Measurements from ENCODE around the gene SLX4.

The SLX4 gene

DNA sequence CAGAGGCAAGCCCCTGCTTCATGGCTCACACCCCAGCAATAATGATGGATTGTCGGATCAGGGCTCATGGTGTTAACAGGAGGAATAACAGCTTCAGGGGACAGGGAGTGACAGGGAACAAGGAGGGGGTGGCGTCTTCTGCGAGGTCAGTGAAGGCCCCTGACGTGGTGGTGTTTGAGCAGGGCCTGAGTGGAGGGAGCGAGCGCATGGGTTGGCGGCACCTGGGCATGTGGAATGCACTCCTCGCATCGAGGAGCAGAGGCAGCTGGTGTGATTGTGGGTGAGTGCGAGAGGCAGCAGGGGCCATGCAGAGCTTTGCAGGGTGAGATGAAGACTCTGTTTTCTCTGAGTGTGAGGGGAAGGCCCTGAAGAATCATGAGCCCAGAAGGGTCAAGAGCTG, 77.3 kb downstream of the SLX4 start:
- no peak for DNase-seq (ENCODE audit: low read depth)
- H3K4me3 ChIP-seq (ENCODE audit: low read depth, low read length): no peak overlapping the region
- TF ChIP-seq, protein P1, sequence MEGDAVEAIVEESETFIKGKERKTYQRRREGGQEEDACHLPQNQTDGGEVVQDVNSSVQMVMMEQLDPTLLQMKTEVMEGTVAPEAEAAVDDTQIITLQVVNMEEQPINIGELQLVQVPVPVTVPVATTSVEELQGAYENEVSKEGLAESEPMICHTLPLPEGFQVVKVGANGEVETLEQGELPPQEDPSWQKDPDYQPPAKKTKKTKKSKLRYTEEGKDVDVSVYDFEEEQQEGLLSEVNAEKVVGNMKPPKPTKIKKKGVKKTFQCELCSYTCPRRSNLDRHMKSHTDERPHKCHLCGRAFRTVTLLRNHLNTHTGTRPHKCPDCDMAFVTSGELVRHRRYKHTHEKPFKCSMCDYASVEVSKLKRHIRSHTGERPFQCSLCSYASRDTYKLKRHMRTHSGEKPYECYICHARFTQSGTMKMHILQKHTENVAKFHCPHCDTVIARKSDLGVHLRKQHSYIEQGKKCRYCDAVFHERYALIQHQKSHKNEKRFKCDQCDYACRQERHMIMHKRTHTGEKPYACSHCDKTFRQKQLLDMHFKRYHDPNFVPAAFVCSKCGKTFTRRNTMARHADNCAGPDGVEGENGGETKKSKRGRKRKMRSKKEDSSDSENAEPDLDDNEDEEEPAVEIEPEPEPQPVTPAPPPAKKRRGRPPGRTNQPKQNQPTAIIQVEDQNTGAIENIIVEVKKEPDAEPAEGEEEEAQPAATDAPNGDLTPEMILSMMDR (IDR thresholded peaks at IDR 0.05; ENCODE audit: insufficient read depth, low read depth, low read length, missing control alignments): no peak

DNA sequence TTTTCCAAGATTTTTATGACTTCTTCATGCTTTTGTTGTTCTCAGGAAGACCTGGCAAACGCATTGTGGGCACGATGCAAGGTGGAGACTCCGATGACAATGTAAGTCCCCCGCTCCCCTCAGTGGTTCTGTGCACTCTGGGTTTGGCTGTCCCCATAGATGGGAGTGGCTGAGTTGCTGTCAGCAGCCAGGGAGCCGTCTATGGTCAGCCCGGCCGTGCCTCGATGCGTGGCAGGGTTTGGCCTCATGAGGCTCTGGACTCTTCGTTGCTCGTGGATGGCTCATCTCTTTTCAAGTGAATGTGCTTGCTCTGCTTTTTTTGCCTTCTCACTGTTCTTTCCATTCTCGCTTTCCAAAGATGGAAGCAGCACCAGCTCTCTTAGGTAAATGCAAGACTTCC, 78.7 kb downstream of the SLX4 start:
- DNase-seq (ENCODE audit: low read depth): no peak
- H3K4me3 ChIP-seq (ENCODE audit: low read depth, low read length): no peak overlapping the region
- TF ChIP-seq, protein P1 (IDR thresholded peaks at IDR 0.05; ENCODE audit: insufficient read depth, low read depth, low read length, missing control alignments): no peak
